H9 (cell line): Measurements from ENCODE around the gene AK4. TPM values are rescaled to one million over a fixed set of nuclear protein-coding genes. Genes with fewer than 3 reads are reported as not detected.

Experiments used
- DNase-seq: peaks from one replicate; pipeline ENCODE4 v3.0.0-alpha.2; 2017
- H2AFZ ChIP-seq: one replicate; pipeline ENCODE4 v1.6.1; 2013; ENCODE audit warnings: mild to moderate bottlenecking, low read length, control low read depth, moderate library complexity
- H2AK5ac ChIP-seq: 2 replicates; pipeline ENCODE4 v1.6.1; 2013; ENCODE audit warnings: low read length, control low read depth, mixed read lengths; ENCODE audit not compliant: insufficient read length
- H2BK120ac ChIP-seq: one replicate; pipeline ENCODE4 v1.6.1; 2013; ENCODE audit warnings: low read depth, mild to moderate bottlenecking, low read length, control low read depth, inconsistent platforms; ENCODE audit not compliant: poor library complexity, severe bottlenecking
- H2BK12ac ChIP-seq: 2 replicates; pipeline ENCODE4 v1.6.1; 2013; ENCODE audit warnings: low read length, control low read depth, mixed read lengths, low read depth; ENCODE audit not compliant: insufficient read length
- H2BK15ac ChIP-seq: 2 replicates; pipeline ENCODE4 v1.6.1; 2013; ENCODE audit warnings: low read depth, low read length, control low read depth
- H2BK20ac ChIP-seq: one replicate; pipeline ENCODE4 v1.6.1; 2013; ENCODE audit warnings: low read depth, mild to moderate bottlenecking, low read length, control low read depth, inconsistent platforms; ENCODE audit not compliant: poor library complexity, severe bottlenecking
- H2BK5ac ChIP-seq: 2 replicates; pipeline ENCODE4 v1.6.1; 2013; ENCODE audit warnings: low read length, control low read depth, mixed read lengths; ENCODE audit not compliant: insufficient read length
- H3K14ac ChIP-seq: 2 replicates; pipeline ENCODE4 v1.6.1; 2013; ENCODE audit warnings: low read length, control low read depth; ENCODE audit not compliant: insufficient read depth
- H3K18ac ChIP-seq: 2 replicates; pipeline ENCODE4 v1.6.1; 2013; ENCODE audit warnings: low read depth, mild to moderate bottlenecking, mixed read lengths, low read length, control low read depth; ENCODE audit not compliant: insufficient read length
- H3K23ac ChIP-seq: 2 replicates; pipeline ENCODE4 v1.6.1; 2013; ENCODE audit warnings: low read length, control low read depth, mixed read lengths, low read depth; ENCODE audit not compliant: insufficient read length
- H3K23me2 ChIP-seq: 2 replicates; pipeline ENCODE4 v1.6.1; 2013; ENCODE audit warnings: low read depth, mild to moderate bottlenecking, mixed read lengths, low read length, control low read depth; ENCODE audit not compliant: insufficient read length, poor library complexity, severe bottlenecking
- H3K27ac ChIP-seq: 2 replicates; pipeline ENCODE4 v1.5.1; 2013; ENCODE audit warnings: low read length, control low read depth, mixed read lengths, low read depth; ENCODE audit not compliant: insufficient read length
- H3K27me3 ChIP-seq: 2 replicates; pipeline ENCODE4 v1.6.1; 2013; ENCODE audit warnings: low read length, control low read depth, inconsistent platforms; ENCODE audit not compliant: insufficient read depth
- H3K4ac ChIP-seq: 2 replicates; pipeline ENCODE4 v1.6.1; 2013; ENCODE audit warnings: low read depth, mild to moderate bottlenecking, control low read depth, inconsistent platforms, low read length, moderate library complexity
- H3K4me1 ChIP-seq: 2 replicates; pipeline ENCODE4 v1.6.1; 2013; ENCODE audit warnings: low read length, control low read depth, inconsistent platforms; ENCODE audit not compliant: insufficient read depth
- H3K4me2 ChIP-seq: 2 replicates; pipeline ENCODE4 v1.6.1; 2013; ENCODE audit warnings: low read length, control low read depth, mixed read lengths; ENCODE audit not compliant: insufficient read length, insufficient read depth
- H3K56ac ChIP-seq: 2 replicates; pipeline ENCODE4 v1.6.1; 2013; ENCODE audit warnings: low read depth, mild to moderate bottlenecking, mixed read lengths, low read length, control low read depth; ENCODE audit not compliant: insufficient read length
- H3K79me1 ChIP-seq: 2 replicates; pipeline ENCODE4 v1.6.1; 2013; ENCODE audit warnings: low read depth, mild to moderate bottlenecking, moderate library complexity, low read length, control low read depth, inconsistent platforms; ENCODE audit not compliant: insufficient read depth, poor library complexity, severe bottlenecking
- H3K79me2 ChIP-seq: 2 replicates; pipeline ENCODE4 v1.6.1; 2013; ENCODE audit warnings: low read length, control low read depth, inconsistent platforms; ENCODE audit not compliant: insufficient read depth
- H3K9ac ChIP-seq: 2 replicates; pipeline ENCODE4 v1.6.1; 2013; ENCODE audit warnings: low read length, control low read depth, mixed read lengths; ENCODE audit not compliant: insufficient read length; ENCODE audit errors: extremely low read depth
- H3K9me3 ChIP-seq: one replicate; pipeline ENCODE4 v1.6.1; 2013; ENCODE audit warnings: low read depth, low read length, inconsistent platforms; ENCODE audit not compliant: control insufficient read depth
- H3T11ph ChIP-seq: one replicate; pipeline ENCODE4 v1.6.1; 2013; ENCODE audit warnings: mild to moderate bottlenecking, low read length, control low read depth, inconsistent platforms
- H4K20me1 ChIP-seq: one replicate; pipeline ENCODE4 v1.6.1; 2013; ENCODE audit not compliant: control insufficient read depth, insufficient read length, insufficient read depth
- H4K5ac ChIP-seq: 2 replicates; pipeline ENCODE4 v1.6.1; 2013; ENCODE audit warnings: low read depth, mild to moderate bottlenecking, mixed read lengths, low read length, control low read depth; ENCODE audit not compliant: insufficient read length
- H4K8ac ChIP-seq: replicated peaks from 2 replicates; pipeline ENCODE4 v1.6.1; 2013; ENCODE audit warnings: low read length, control low read depth, mixed read lengths, low read depth; ENCODE audit not compliant: insufficient read length
- H4K91ac ChIP-seq: 2 replicates; pipeline ENCODE4 v1.6.1; 2013; ENCODE audit warnings: low read depth, mild to moderate bottlenecking, moderate library complexity, mixed read lengths, low read length, control low read depth; ENCODE audit not compliant: insufficient read length
- H3K27ac Mint-ChIP-seq, 3 experiments: 2 replicates in 2 of 3; 3 replicates in 1 of 3; pipeline ENCODE4 v1.8.0; 2020 to 2021; ENCODE audit warnings: mixed read lengths in 3 of 3, mild to moderate bottlenecking in 1 of 3, moderate library complexity in 1 of 3
- H3K27me3 Mint-ChIP-seq: 2 replicates; pipeline ENCODE4 v1.8.0; 2021; ENCODE audit warnings: low read depth, mild to moderate bottlenecking, moderate library complexity, mixed read lengths
- H3K36me3 Mint-ChIP-seq, 3 experiments: 2 replicates in 2 of 3; 3 replicates in 1 of 3; pipeline ENCODE4 v1.8.0; 2020 to 2021; ENCODE audit warnings: low read depth in 3 of 3, mixed read lengths in 3 of 3; ENCODE audit not compliant: insufficient read depth in 1 of 3
- H3K4me1 Mint-ChIP-seq, 2 experiments: 2 replicates each; pipeline ENCODE4 v1.8.0; 2020; ENCODE audit warnings: mixed read lengths in 2 of 2
- H3K4me3 Mint-ChIP-seq, 2 experiments: 2 replicates in 1 of 2; 3 replicates in 1 of 2; pipeline ENCODE4 v1.8.0; 2020 to 2021; ENCODE audit warnings: mild to moderate bottlenecking in 2 of 2, mixed read lengths in 2 of 2, moderate library complexity in 1 of 2
- H3K9me3 Mint-ChIP-seq, 2 experiments: 2 replicates in 1 of 2; 3 replicates in 1 of 2; pipeline ENCODE4 v1.8.0; 2020; ENCODE audit warnings: mild to moderate bottlenecking in 2 of 2, mixed read lengths in 2 of 2, moderate library complexity in 1 of 2
- CTCF ChIP-seq: fragments of 200-600 bp; sonication (generic); conservative IDR thresholded peaks from 3 replicates; pipeline ENCODE4 v1.8.0; 2021; ENCODE audit warnings: antibody characterized with exemption, mild to moderate bottlenecking
- WGBS: extraction: QIAGEN DNeasy Blood & Tissue Kit; methylation state at CpG from one replicate; pipeline ENCODE4 v1.1.7; 2013; ENCODE audit warnings: missing lambda C conversion rate, low lambda C conversion rate, mixed read lengths; ENCODE audit not compliant: insufficient read length; ENCODE audit errors: extremely low coverage; 5-methylcytosine and 5-hydroxymethylcytosine counted together
- total RNA-seq: library from RNA; stranded (reverse); gene quantifications from 2 replicates; pipeline ENCODE4 v1.2.1, GENCODE V29; 2021

AK4 gene
- total RNA-seq, 1 experiment from 2014 or later: 45.6 TPM

- H3K9me3 ChIP-seq: no peaks in the 10 kb centered on the region
- no peaks in the 10 kb centered on the region for H3K4me1 ChIP-seq
- no peak overlapping the region for H3K4me2 ChIP-seq
- H3K27ac ChIP-seq: no peak overlapping the region
- no peaks in the 10 kb centered on the region for H3K23me2 ChIP-seq
- H2AFZ ChIP-seq: no peak overlapping the region
- H3K14ac ChIP-seq: no peak overlapping the region
- no peak overlapping the region for H4K91ac ChIP-seq
- no peak overlapping the region for H2BK120ac ChIP-seq
- no CpG with 5 or more reads among the region's 6 CpGs for WGBS
- no peak overlapping the region for H2BK20ac ChIP-seq
- H2BK12ac ChIP-seq: no peak overlapping the region
- no peak overlapping the region for H3K4me3 Mint-ChIP-seq
- H3K79me2 ChIP-seq: peaks cover 3% of the 10 kb centered on the region; the same call in 1 of the 2 replicates
- H2AK5ac ChIP-seq: no peak overlapping the region
- no peak overlapping the region for H4K5ac ChIP-seq
- no peak overlapping the region for H4K8ac ChIP-seq
- no peak overlapping the region for H3K9ac ChIP-seq
- no peaks in the 10 kb centered on the region for H3K27me3 Mint-ChIP-seq
- TF ChIP-seq CTCF: peak; percentile 70
- H3K27ac Mint-ChIP-seq: peak overlapping the region in 1 of 3 experiments; percentile 20; a peak in 1 of 7 replicates
- peaks cover 0 to 13% (median 0%) of the 10 kb centered on the region in 3 experiments; a peak in 3 of 7 replicates for H3K36me3 Mint-ChIP-seq
- H3K9me3 Mint-ChIP-seq: no peaks in the 10 kb centered on the region
- no peak overlapping the region for H2BK15ac ChIP-seq
- H3K4ac ChIP-seq: no peak overlapping the region
- H3K56ac ChIP-seq: no peak overlapping the region
- H3K79me1 ChIP-seq: no peaks in the 10 kb centered on the region
- no peak overlapping the region for H3T11ph ChIP-seq
- H3K4me1 Mint-ChIP-seq: peaks cover 7 to 12% of the 10 kb centered on the region in 2 experiments; a peak in 3 of 4 replicates
- H4K20me1 ChIP-seq: no peaks in the 10 kb centered on the region
- H2BK5ac ChIP-seq: no peak overlapping the region
- H3K23ac ChIP-seq: no peak overlapping the region
- no peaks in the 10 kb centered on the region for H3K27me3 ChIP-seq
- no peak for DNase-seq
- no peak overlapping the region for H3K18ac ChIP-seq
Measured at GRCh38 chr1:65209005-65209885, 61.2 kb downstream of the AK4 start.
